SK-MEL-5 (cell line): ENCODE results near the gene SUSD3. TPM values are rescaled to one million over a fixed set of nuclear protein-coding genes. Genes with fewer than 3 reads are reported as not detected.
A peak's percentile ranks its signal among the peaks of the same experiment; 100 is the strongest.

ENCODE experiments used
- DNase-seq: peaks from one replicate; pipeline ENCODE4 v3.0.0-alpha.2; 2016; ENCODE audit warnings: low read depth, low spot score
- in situ Hi-C: cut with HindIII; loops from 2 replicates; pipeline ENCODE4 v1.10.0; 2016; ENCODE audit warnings: low sequenced_read_pairs, high pct_unique_total_duplicates, low pct_unique_long_range_greater_than_20kb
- total RNA-seq: library from RNA; depleted of rRNA; stranded (reverse); fragments of >200 nt; shearing (Covaris generic); gene quantifications from 2 replicates; pipeline ENCODE4 v1.2.3, GENCODE V29; 2014

The SUSD3 gene
- total RNA-seq, 1 experiment from 2014 or later = 0.90 TPM

- no peak for DNase-seq
- in situ Hi-C loops = no loop called here
Measured at GRCh38 chr9:93083592-93084470, 25.3 kb downstream of the SUSD3 start.

DNA sequence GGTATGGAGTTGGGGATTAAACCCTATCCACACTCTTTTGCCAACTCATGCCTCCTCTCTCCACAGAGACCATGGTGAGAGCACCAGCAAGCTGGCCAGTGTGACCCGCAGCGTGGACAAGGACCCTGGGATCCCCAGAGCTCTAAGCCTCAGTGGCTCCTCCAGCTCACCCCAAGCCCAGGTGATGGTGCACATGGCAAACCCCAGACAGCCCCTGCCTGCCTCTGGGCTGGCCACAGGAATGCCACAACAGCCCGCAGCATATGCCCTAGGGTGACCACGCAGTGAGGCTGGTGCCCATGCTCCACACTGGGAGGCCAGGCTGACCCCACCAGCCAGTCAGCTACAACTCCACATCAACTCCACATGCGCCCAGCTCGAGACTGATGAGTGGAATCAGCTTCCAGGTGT is 26.0 kb downstream of the SUSD3 start:
- no peak for DNase-seq
- in situ Hi-C loops = no loop called here

GRCh38 chr9:93085676-93086075 is 27.2 kb downstream of the SUSD3 start:
- no peak for DNase-seq
- in situ Hi-C loops = no loop called here

GRCh38 chr9:93086447-93087224 is 28.1 kb downstream of the SUSD3 start:
- no peak for DNase-seq
- in situ Hi-C loops = no loop called here

DNA sequence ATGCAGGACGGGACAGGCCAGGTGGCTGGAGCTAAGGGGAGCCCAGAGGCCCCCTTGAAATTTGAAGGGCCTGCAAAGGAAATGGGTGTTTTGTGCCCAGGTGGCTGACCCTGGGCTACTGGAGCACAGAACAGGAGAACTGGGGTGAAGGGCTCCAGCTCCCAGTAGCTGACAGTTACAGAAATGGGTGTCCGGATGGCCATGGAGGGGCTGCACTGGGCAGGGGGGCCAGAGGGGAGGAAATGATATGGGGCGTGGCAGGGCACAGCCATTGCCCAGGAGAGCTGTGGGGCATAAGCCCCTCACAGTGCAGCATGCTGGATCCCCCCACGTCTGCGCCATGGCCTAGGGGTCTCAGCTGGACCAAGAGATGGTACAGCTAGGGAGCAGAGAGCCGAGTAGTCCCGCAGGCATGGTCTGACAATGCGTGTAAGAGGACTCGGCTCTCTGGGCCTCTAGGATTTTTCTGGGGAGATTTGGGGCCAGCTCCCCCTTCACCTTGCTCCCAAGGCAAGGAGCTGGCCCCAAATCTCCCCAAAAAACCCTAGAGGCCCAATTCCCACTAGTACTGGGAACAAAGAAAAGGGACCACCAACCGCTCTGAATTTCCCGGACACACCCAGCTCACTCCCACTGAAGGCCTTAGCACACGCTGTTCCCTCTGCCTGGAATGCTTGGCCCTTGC is 29.6 kb downstream of the SUSD3 start:
- DNase-seq = no peak
- in situ Hi-C loops = no loop called here

DNA sequence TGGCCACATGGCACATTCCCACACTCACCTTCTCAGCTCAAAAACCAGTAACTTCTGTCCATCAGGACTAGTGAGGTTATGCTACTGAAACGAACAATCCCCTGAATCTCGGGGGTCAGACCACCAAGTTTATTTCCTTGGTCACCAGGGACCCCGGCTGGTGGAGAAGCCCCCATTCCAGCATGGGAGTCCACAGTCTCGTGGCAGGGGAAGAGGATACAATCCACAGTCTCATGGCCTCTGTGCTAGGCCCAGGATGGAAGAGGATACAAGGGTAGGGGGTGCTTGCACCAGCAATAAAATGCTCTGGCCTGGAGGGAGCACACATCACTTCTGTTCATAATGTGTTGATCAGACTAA is 30.1 kb downstream of the SUSD3 start:
- DNase-seq = no peak
- in situ Hi-C loops = no loop called here

GRCh38 chr9:93089024-93089423 is 30.5 kb downstream of the SUSD3 start:
- DNase-seq = no peak
- in situ Hi-C loops = no loop called here

GRCh38 chr9:93089481-93089991 is 31.0 kb downstream of the SUSD3 start:
- in situ Hi-C loops = no loop called here

GRCh38 chr9:93090091-93090655 is 31.7 kb downstream of the SUSD3 start:
- in situ Hi-C loops = no loop called here
- no peak for DNase-seq

More at GRCh38 chr9:93089481-93089991, 31.0 kb downstream of the SUSD3 start:
- no peak for DNase-seq

DNA sequence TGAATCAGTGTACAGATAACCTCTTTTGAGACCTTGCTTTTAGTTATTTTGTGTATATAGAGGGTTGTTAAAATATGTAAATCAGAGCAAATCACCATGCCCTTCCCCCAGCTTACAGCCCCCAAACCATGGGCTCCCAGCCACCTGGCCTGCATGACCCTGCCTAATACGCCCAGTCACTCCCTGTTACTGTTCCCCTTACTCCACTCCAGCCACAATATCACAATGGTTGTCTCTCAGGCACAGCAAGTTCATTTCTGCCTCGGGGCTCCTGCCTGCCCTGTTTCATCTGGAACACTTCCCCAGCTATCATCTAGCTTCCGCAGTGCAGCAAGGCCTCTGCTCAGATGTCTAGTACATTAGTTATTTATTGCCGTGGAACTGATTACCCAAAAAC is 32.6 kb downstream of the SUSD3 start:
- in situ Hi-C loops = no loop called here
- no peak for DNase-seq

GRCh38 chr9:93091453-93092081 is 33.1 kb downstream of the SUSD3 start:
- peak; percentile 64 for DNase-seq
- in situ Hi-C loops = no loop called here

DNA sequence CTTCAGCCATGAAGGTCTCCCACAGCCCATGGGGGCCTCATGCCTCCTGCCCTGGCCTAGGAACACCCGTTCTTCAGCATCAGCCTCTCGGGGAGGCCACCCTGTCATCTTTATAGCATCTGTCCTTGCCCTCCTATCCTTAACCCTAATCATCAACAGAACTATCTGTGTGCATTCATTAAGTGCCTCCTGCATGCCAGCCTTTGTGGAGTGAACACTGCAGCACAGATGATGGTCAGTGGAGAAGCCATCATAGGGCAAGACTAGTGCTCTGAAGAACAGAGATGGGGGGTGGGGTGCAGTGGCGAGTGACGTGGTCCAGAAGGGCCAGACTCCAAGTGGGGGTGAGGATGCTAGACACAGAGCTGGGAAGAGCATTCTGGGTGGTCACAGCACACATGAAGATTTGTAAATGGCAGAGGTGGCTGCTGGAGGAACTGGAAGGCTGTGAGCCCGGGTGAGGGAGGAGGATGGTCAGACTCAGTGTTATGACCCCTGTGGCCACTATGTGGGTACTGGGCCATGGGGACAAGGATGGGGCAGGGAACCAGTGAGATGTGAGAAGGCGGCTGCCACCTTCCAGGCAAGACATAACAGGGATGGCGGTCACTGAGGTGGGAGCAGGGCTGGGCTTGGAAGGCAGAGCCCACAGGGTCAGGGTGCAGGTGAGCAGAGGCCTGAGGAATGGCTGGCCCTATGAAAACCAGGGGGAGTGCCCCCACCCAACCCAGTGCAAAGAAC is 33.9 kb downstream of the SUSD3 start:
- DNase-seq = no peak
- in situ Hi-C loops = no loop called here

DNA sequence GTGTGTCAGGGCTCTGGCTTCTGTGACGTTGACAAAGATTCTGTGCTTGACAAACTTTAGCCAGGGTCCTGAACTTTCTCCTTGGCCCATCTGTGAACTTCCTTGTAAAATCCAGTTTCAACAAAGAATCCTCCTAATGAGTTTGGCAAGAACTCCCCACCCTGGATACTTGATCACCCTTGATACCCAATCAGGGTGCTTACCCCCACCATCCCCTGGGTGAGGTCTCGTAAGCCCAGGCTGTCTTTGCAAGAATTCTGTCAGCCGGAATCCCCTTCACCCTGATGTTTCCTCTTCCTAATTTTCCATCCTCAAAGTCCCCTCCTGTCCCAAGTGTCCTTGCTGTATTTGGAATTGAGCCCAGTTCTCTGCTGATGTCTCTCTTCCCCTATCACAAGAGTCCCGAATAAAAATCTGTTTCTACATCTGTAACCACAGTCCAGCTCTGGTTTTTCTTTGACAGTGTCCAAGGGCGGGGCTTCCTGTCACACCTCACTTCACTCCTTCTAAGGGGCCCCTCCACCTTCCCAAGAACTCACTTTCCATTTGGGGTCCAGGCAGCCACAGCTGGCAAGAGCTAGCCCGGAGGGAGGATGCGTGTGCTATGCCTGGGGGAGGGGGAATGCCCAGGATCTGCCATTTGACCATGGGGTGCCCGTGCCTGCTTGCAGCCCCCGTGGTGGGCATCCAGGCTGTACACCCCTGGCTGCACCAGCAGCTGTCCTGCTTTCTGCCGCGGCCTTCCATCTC is 34.8 kb downstream of the SUSD3 start:
- in situ Hi-C loops = no loop called here
- no peak for DNase-seq

- no peak for DNase-seq
- in situ Hi-C loops = no loop called here
Measured at GRCh38 chr9:93093877-93094657, 35.6 kb downstream of the SUSD3 start.

- DNase-seq = peak; percentile 40
Measured at GRCh38 chr9:93094658-93095204, 36.2 kb downstream of the SUSD3 start.

More at GRCh38 chr9:93094658-93095204, 36.2 kb downstream of the SUSD3 start:
- in situ Hi-C loops = no loop called here
